Astrocyte of the cerebellum (primary cell): Measurements from ENCODE around the gene ATAD2B.

Experiments used
- DNase-seq: peaks from one replicate; pipeline ENCODE4 v3.0.0-alpha.2; 2011; ENCODE audit warnings: low read depth
- H3K4me3 ChIP-seq: 2 replicates; pipeline ENCODE4 v1.5.1; 2011; ENCODE audit warnings: mild to moderate bottlenecking, low read depth, low read length, moderate library complexity
- in situ Hi-C: cut with HindIII; loops from 2 replicates; pipeline ENCODE4 v1.10.0; 2017; ENCODE audit warnings: low sequenced_read_pairs
- TF ChIP-seq, protein P1 (sequence below): IDR thresholded peaks from 2 replicates; pipeline ENCODE4 v1.5.1; 2012; ENCODE audit warnings: low read length, low read depth, moderate library complexity, mild to moderate bottlenecking; ENCODE audit errors: missing control alignments

ATAD2B gene

DNA sequence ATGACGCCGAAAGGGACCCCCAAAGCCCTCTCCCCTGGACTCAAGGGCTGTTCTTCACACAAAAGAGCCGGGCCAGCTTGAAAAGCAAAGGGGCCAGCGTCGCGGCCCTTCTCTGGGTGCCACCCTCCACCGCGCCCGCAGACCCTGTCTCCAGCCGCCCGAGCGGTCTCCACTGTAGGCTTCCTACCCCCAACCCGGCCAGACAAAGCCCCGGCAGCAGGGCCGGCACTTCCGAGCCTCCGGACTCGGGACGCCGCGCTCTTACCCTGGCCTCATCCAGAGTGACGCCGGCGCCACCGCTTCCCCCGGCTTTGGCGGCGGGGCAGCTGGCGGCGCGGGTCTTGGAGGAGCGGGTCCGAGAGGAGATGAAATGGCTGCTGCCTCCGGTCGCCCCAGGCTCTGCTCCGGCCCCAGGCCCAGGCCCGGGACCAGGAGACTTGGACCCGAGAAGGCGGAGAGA is 603 bp downstream of the ATAD2B start:
- H3K4me3 ChIP-seq = peak overlapping the region; percentile 79
- no peak for DNase-seq
- in situ Hi-C loops = no loop called here
- TF ChIP-seq, protein P1, sequence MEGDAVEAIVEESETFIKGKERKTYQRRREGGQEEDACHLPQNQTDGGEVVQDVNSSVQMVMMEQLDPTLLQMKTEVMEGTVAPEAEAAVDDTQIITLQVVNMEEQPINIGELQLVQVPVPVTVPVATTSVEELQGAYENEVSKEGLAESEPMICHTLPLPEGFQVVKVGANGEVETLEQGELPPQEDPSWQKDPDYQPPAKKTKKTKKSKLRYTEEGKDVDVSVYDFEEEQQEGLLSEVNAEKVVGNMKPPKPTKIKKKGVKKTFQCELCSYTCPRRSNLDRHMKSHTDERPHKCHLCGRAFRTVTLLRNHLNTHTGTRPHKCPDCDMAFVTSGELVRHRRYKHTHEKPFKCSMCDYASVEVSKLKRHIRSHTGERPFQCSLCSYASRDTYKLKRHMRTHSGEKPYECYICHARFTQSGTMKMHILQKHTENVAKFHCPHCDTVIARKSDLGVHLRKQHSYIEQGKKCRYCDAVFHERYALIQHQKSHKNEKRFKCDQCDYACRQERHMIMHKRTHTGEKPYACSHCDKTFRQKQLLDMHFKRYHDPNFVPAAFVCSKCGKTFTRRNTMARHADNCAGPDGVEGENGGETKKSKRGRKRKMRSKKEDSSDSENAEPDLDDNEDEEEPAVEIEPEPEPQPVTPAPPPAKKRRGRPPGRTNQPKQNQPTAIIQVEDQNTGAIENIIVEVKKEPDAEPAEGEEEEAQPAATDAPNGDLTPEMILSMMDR = no peak

DNA sequence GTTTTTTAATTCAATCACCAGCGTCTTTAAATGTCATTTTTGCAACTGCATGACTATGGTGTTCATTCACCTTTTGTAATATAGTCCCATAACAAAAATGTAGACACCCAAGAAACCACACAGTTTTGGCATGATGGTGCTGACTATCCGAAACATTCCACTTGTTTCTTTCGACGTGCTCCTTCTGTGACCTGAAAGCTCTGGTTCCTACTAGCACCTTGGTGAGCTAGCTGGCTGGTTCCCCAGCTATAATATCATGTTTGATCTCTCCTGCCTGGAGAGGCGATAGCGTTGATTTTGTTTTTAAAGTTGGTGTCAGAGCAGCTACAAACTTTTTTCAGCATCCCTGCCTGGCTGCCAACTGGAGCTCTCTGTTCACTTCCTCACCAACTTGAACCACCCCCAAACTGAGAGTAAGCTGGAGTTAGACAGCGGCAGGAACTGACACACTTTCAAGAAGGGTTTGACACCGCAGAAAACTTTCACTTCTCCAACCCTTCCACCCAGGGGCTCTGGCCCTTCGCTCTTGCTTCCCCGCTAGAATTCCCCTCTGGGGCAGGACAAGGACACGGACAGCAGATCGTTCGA is 1.1 kb downstream of the ATAD2B start:
- TF ChIP-seq, protein P1 = no peak
- DNase-seq = no peak
- peak overlapping the region; percentile 79 for H3K4me3 ChIP-seq
- in situ Hi-C loops = no loop called here

DNA sequence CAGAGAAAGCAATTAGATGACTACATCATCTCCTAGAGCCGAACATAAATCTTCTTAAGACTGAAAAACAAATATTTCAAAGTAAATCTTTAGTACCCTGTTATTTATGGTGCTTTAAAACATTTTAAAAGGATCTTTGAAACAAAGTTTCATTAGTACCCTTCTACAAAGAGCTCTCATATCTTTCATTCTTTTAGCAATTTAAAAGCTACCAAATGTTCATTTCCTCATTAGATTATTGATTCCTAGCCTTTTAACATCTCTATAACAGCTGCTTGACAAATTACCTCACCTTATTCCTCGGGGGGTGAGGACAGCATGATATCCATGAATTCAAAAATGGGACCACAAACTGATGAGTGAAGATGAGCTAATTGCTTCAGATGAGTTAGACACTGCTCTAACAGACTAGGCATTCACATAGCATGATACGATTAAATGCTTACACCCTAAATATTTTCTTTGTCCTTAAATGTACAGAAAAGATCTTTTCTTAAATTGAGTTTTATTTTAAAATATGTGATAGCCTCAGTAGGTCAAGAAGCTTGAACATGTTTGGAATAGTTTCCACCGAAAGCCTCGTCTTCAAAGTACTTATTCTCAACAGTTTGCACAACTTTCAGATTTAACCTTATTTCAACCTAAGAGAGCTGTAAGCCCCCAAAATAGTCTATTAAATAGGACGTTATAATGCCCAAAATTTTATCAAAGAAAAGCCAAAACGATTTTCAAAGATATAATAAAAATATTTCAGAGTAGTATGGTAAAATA is 2.1 kb downstream of the ATAD2B start:
- TF ChIP-seq, protein P1 = no peak
- peak overlapping the region; percentile 79 for H3K4me3 ChIP-seq
- DNase-seq = no peak
- in situ Hi-C loops = no loop called here

DNA sequence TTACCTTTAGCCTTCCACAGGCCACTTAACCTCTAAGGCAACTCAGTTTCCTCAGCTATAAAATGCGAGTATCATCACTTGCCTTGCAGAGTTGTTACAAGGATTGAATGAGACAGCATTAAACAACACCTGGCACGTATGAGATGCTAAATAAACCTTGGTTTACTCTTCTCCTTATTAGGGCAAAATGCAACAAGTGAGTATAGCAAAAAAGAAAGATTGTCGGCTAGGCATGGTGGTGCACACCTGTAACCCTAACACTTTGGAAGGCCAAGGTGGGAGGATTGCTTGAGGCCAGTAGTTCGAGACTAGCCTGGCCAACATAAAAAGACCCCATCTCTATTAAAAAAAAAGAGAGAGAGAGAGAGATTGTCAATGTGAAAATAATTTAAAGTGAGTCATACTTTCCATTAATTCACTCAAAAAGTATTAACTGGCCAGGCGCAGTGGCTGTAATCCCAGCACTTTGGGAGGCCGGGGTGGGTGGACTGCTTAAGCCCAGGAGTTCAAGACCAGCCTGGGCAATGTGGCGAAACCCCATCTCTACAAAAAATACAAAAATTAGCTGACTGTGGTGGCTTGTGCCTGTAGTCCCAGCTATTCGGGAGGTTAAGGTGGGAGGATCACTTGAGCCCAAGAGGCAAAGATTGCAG is 8.0 kb downstream of the ATAD2B start:
- TF ChIP-seq, protein P1 = no peak
- no peak overlapping the region for H3K4me3 ChIP-seq
- DNase-seq = no peak
- in situ Hi-C loops = no loop called here

DNA sequence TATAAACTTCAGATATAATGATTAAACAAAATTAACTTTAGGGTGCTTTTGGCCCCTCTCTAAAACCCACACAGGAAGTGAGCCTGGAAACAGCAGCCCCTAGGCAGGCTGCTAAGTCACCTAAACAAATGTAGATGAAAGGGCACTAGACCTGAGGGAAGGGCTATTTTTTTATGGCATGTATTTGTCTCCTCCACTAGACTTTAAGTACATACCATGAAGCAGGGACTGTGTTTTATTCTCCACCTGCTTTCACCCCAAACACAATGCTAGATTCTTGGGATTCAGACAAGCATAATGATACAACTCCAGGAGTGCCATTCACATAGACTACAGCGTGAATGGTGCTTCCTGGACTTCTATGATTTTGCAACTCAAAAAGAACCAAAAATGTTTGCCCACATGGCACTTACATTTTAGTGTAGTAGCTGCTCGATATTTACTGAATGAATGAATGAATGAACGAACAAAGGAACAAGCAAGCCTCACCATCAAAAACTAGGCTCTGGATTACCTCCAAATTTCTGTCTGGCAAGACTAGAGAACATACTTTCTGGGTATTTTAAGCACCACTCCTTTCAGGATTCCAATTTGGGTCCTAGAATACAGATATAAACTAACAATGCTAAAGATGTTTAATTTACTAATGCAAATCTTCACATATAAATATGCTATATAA is 10.1 kb downstream of the ATAD2B start:
- no peak overlapping the region for H3K4me3 ChIP-seq
- TF ChIP-seq, protein P1 = no peak
- in situ Hi-C loops = no loop called here
- no peak for DNase-seq

DNA sequence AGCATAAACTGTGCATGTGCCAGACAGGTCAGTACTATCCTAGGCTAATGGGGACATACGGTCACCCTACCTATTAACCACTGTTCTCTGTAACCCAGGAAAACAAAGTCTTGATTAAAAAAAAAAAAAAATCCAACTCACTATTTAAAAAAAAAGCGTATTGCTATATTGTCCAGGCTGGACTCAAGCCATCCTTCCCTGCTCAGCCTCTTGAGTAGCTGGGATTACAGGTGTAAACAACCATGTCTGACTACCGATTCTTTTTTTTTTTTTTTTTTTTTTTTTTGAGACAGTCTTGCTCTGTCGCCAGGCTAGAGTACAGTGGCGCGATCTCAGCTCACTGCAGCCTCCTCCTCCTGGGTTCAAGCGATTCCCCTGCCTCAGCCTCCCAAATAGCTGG is 11.6 kb downstream of the ATAD2B start:
- H3K4me3 ChIP-seq = no peak overlapping the region
- no peak for DNase-seq
- TF ChIP-seq, protein P1 = no peak
- in situ Hi-C loops = no loop called here
